ENCODE data around the gene MTMR11. TPM values are rescaled to one million over a fixed set of nuclear protein-coding genes. Genes with fewer than 3 reads are reported as not detected.

Gene MTMR11
- total and polyA plus RNA-seq, 10 of the 15 experiments (the other 5 are each of a cell fraction or from before 2014, with no cell fraction given), result 0.35 to 1.1 (median 0.73) TPM

GRCh38 chr1:149896575-149896974 is 40.1 kb downstream of the MTMR11 start (continued):
- TF ChIP-seq, protein P1, sequence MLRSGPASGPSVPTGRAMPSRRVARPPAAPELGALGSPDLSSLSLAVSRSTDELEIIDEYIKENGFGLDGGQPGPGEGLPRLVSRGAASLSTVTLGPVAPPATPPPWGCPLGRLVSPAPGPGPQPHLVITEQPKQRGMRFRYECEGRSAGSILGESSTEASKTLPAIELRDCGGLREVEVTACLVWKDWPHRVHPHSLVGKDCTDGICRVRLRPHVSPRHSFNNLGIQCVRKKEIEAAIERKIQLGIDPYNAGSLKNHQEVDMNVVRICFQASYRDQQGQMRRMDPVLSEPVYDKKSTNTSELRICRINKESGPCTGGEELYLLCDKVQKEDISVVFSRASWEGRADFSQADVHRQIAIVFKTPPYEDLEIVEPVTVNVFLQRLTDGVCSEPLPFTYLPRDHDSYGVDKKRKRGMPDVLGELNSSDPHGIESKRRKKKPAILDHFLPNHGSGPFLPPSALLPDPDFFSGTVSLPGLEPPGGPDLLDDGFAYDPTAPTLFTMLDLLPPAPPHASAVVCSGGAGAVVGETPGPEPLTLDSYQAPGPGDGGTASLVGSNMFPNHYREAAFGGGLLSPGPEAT (IDR thresholded peaks at IDR 0.05; ENCODE audit: low read depth), result no peak

- 90% methylated on average over 6 of the region's 6 CpGs for WGBS (ENCODE audit: insufficient coverage, insufficient replicate concordance, low lambda C conversion rate, missing lambda C conversion rate)
- intact Hi-C loops (cut with micrococcal nuclease; ENCODE audit: unreplicated experiment), result loop anchor here (1.0 kb wide), 2 partner anchors 10 to 161 kb away; partner anchors contain the start of gene BOLA1
- Histone ChIP-seq H3K9ac (ENCODE audit: control insufficient read depth, insufficient read depth, low read length) (peak overlapping the region; percentile 60; the same call in 1 of the 2 replicates), H3K36me3 (ENCODE audit: control insufficient read depth in 2 of 2, insufficient read depth in 2 of 2, low read length in 1 of 2) (no peaks in the 10 kb centered on the region), H3K9me3 (replicated peaks; ENCODE audit: control insufficient read depth, insufficient read depth, low read length) (no peaks in the 10 kb centered on the region), H3K4me1 (ENCODE audit: control insufficient read depth, insufficient read depth, low read length) (no peaks in the 10 kb centered on the region), H3K27ac (ENCODE audit: control insufficient read depth, insufficient read depth) (peak overlapping the region; percentile 83), H3K79me2 (ENCODE audit: control insufficient read depth, insufficient read depth, low read length) (peaks cover 17% of the 10 kb centered on the region), H3K4me3 (peak overlapping the region; percentile 68), H3K4me2 (ENCODE audit: control insufficient read depth, insufficient read depth) (peak overlapping the region; percentile 55), H2AFZ (ENCODE audit: control insufficient read depth, low read depth, low read length) (peak overlapping the region; percentile 78), H4K20me1 (ENCODE audit: control insufficient read depth, insufficient read depth) (no peaks in the 10 kb centered on the region), H3K27me3 (replicated peaks in 1 of 2; ENCODE audit: control insufficient read depth in 2 of 2, insufficient read depth in 2 of 2, low read length in 1 of 2) (no peaks in the 10 kb centered on the region)
- ChIA-PET SMC1A (ENCODE audit: uncharacterized antibody, unreplicated experiment) (interaction anchor here (0.8 to 3.1 kb wide), 10 partner anchors 13 to 298 kb away, joined by 3 to 13 read pairs (median 4); partner anchors contain the start of gene VPS45), POLR2A (interaction anchor here (0.6 to 4.0 kb wide), 8 partner anchors 40 to 272 kb away, joined by 3 to 57 read pairs (median 4); partner anchors contain the start of gene SF3B4), CTCF (interaction anchor here (0.6 to 3.2 kb wide), 12 partner anchors 11 to 280 kb away, joined by 3 to 20 read pairs (median 6); partner anchors contain the start of gene BOLA1), RAD21 (ENCODE audit: unreplicated experiment) (interaction anchor here (0.8 to 2.2 kb wide), 7 partner anchors 14 to 277 kb away, joined by 3 to 6 read pairs (median 5); no protein-coding TSS in a partner anchor)
- FAIRE-seq, result no peak
- DNase-seq (ENCODE audit: low read depth, low spot score), result no peak
- no peak for ATAC-seq
- in situ Hi-C loops (cut with MboI), result no loop called here
- no TSS peak for BruUV-seq (replicated peaks)
- TF ChIP-seq, protein P2, sequence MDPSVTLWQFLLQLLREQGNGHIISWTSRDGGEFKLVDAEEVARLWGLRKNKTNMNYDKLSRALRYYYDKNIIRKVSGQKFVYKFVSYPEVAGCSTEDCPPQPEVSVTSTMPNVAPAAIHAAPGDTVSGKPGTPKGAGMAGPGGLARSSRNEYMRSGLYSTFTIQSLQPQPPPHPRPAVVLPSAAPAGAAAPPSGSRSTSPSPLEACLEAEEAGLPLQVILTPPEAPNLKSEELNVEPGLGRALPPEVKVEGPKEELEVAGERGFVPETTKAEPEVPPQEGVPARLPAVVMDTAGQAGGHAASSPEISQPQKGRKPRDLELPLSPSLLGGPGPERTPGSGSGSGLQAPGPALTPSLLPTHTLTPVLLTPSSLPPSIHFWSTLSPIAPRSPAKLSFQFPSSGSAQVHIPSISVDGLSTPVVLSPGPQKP (IDR thresholded peaks at IDR 0.05; ENCODE audit: low read depth, low read length), result no peak
- TF ChIP-seq, protein P3, sequence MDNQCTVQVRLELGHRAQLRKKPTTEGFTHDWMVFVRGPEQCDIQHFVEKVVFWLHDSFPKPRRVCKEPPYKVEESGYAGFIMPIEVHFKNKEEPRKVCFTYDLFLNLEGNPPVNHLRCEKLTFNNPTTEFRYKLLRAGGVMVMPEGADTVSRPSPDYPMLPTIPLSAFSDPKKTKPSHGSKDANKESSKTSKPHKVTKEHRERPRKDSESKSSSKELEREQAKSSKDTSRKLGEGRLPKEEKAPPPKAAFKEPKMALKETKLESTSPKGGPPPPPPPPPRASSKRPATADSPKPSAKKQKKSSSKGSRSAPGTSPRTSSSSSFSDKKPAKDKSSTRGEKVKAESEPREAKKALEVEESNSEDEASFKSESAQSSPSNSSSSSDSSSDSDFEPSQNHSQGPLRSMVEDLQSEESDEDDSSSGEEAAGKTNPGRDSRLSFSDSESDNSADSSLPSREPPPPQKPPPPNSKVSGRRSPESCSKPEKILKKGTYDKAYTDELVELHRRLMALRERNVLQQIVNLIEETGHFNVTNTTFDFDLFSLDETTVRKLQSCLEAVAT (IDR thresholded peaks at IDR 0.05), result peak; percentile 94
Measured at GRCh38 chr1:149888999-149889289, 47.7 kb downstream of the MTMR11 start.

Data from GM12878 (cell line).